Osteoblast (primary cell): ENCODE data around the gene KIAA1671. TPM values are rescaled to one million over a fixed set of nuclear protein-coding genes. Genes with fewer than 3 reads are reported as not detected.

Source experiments
- DNase-seq: peaks from one replicate; pipeline ENCODE4 v3.0.0; 2011; ENCODE audit warnings: low spot score, mixed read lengths; ENCODE audit not compliant: insufficient read length; ENCODE audit errors: missing footprints
- H2AFZ ChIP-seq: 2 replicates; pipeline ENCODE4 v1.6.0; 2011; ENCODE audit warnings: mild to moderate bottlenecking, low read length
- H3K27ac ChIP-seq: 2 replicates; pipeline ENCODE4 v1.5.1; 2011; ENCODE audit warnings: mild to moderate bottlenecking, low read depth, low read length, moderate library complexity
- H3K27me3 ChIP-seq: 2 replicates; pipeline ENCODE4 v1.6.0; 2012; ENCODE audit warnings: mild to moderate bottlenecking, control low read depth, inconsistent platforms, low read length, moderate library complexity; ENCODE audit not compliant: insufficient read depth
- H3K36me3 ChIP-seq: 2 replicates; pipeline ENCODE4 v1.5.1; 2011; ENCODE audit warnings: mild to moderate bottlenecking, low read length, control low read depth, moderate library complexity; ENCODE audit not compliant: insufficient read depth
- H3K4me1 ChIP-seq: 2 replicates; pipeline ENCODE4 v1.5.1; 2011; ENCODE audit warnings: mild to moderate bottlenecking, low read length, control low read depth, moderate library complexity; ENCODE audit not compliant: insufficient read depth
- H3K4me2 ChIP-seq: 2 replicates; pipeline ENCODE4 v1.6.0; 2011; ENCODE audit warnings: mild to moderate bottlenecking, low read length; ENCODE audit not compliant: insufficient read depth
- H3K4me3 ChIP-seq: fragments of 200-600 bp; sonication (generic); 3 replicates; pipeline ENCODE4 v1.5.1; 2012; ENCODE audit warnings: mild to moderate bottlenecking, low read length, inconsistent platforms; ENCODE audit not compliant: insufficient read depth
- H3K79me2 ChIP-seq: 2 replicates; pipeline ENCODE4 v1.6.0; 2012; ENCODE audit warnings: mild to moderate bottlenecking, low read length, control low read depth, inconsistent platforms; ENCODE audit not compliant: insufficient read depth
- H3K9me3 ChIP-seq: 2 replicates; pipeline ENCODE4 v1.5.1; 2011; ENCODE audit warnings: low read depth, low read length, control low read depth
- H4K20me1 ChIP-seq: 2 replicates; pipeline ENCODE4 v1.6.0; 2012; ENCODE audit warnings: mild to moderate bottlenecking, low read length, control low read depth; ENCODE audit not compliant: insufficient read depth
- CTCF ChIP-seq: IDR thresholded peaks from 2 replicates; pipeline ENCODE4 v1.5.1; 2011; ENCODE audit warnings: mild to moderate bottlenecking, low read depth, low read length, moderate library complexity; ENCODE audit errors: extremely low read depth
- total RNA-seq: library from RNA; depleted of rRNA; stranded (reverse); fragments of >200 nt; gene quantifications from 2 replicates; pipeline ENCODE4 v1.2.3, GENCODE V29; 2012

The KIAA1671 gene
- total RNA-seq, 1 donor: 16.6 TPM

GRCh38 chr22:25094579-25094978, 142.1 kb downstream of the KIAA1671 start:
- no peak overlapping the region for H3K4me2 ChIP-seq
- DNase-seq: no peak
- no peak overlapping the region for H2AFZ ChIP-seq
- no peak overlapping the region for H3K27ac ChIP-seq
- H3K27me3 ChIP-seq: no peaks in the 10 kb centered on the region
- no peak overlapping the region for H3K4me3 ChIP-seq
- no peaks in the 10 kb centered on the region for H3K79me2 ChIP-seq
- no peaks in the 10 kb centered on the region for H3K36me3 ChIP-seq
- H3K4me1 ChIP-seq: no peaks in the 10 kb centered on the region
- no peak for TF ChIP-seq CTCF
- no peaks in the 10 kb centered on the region for H3K9me3 ChIP-seq
- H4K20me1 ChIP-seq: peaks cover 9% of the 10 kb centered on the region

GRCh38 chr22:25095869-25096268, 143.4 kb downstream of the KIAA1671 start:
- no peak for TF ChIP-seq CTCF
- H3K4me3 ChIP-seq: no peak overlapping the region
- no peak overlapping the region for H3K4me2 ChIP-seq
- peaks cover 12% of the 10 kb centered on the region for H4K20me1 ChIP-seq
- no peaks in the 10 kb centered on the region for H3K36me3 ChIP-seq
- no peaks in the 10 kb centered on the region for H3K4me1 ChIP-seq
- no peaks in the 10 kb centered on the region for H3K27me3 ChIP-seq
- H3K27ac ChIP-seq: no peak overlapping the region
- no peak for DNase-seq
- H3K9me3 ChIP-seq: no peaks in the 10 kb centered on the region
- no peaks in the 10 kb centered on the region for H3K79me2 ChIP-seq
- no peak overlapping the region for H2AFZ ChIP-seq

- H3K4me2 ChIP-seq: no peak overlapping the region
- H3K36me3 ChIP-seq: no peaks in the 10 kb centered on the region
- no peak for TF ChIP-seq CTCF
- no peaks in the 10 kb centered on the region for H3K4me1 ChIP-seq
- no peaks in the 10 kb centered on the region for H3K9me3 ChIP-seq
- no peak overlapping the region for H3K27ac ChIP-seq
- peaks cover 12% of the 10 kb centered on the region for H4K20me1 ChIP-seq
- H3K27me3 ChIP-seq: no peaks in the 10 kb centered on the region
- DNase-seq: no peak
- H3K79me2 ChIP-seq: no peaks in the 10 kb centered on the region
- no peak overlapping the region for H3K4me3 ChIP-seq
- H2AFZ ChIP-seq: no peak overlapping the region
Measured at GRCh38 chr22:25096638-25097405, 144.3 kb downstream of the KIAA1671 start.

GRCh38 chr22:25098445-25099081, 146.0 kb downstream of the KIAA1671 start:
- Histone ChIP-seq H3K4me3 (no peak overlapping the region), H3K9me3 (no peaks in the 10 kb centered on the region), H3K36me3 (no peaks in the 10 kb centered on the region), H3K27ac (no peak overlapping the region), H3K27me3 (no peaks in the 10 kb centered on the region), H2AFZ (no peak overlapping the region), H3K4me2 (no peak overlapping the region), H4K20me1 (peaks cover 9% of the 10 kb centered on the region), H3K4me1 (no peaks in the 10 kb centered on the region), H3K79me2 (no peaks in the 10 kb centered on the region)
- no peak for DNase-seq
- TF ChIP-seq CTCF: no peak
